ENCODE data around the gene ETV6. TPM values are rescaled to one million over a fixed set of nuclear protein-coding genes. Genes with fewer than 3 reads are reported as not detected.

The ETV6 gene
- total RNA-seq, 3 donors from 2014 or later: 17.8 to 58.7 (median 45.2) TPM

DNA sequence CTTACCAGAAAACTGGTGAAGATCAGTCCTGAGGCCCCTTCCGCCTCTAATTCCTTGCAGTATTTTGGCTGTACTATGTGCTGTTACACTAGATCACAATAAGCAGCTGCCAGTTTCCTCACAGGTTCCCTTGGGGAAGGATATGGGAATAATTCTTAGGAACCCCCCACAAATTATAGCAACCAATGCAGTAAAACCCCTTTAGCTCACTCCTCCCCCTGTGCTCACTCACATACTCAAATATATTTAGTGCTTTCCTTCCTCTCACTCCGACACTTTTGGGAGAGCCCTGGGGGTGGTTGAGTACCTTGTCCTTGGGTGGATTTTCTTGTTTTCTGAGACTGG is 162.7 kb downstream of the ETV6 start:
- Histone ChIP-seq H3K27me3 (no peaks in the 10 kb centered on the region), H3K4me3 (peak overlapping the region in 2 of 3 donors; percentile 39 to 60), H3K27ac (peak overlapping the region; percentile 63 to 90), H3K9me3 (no peaks in the 10 kb centered on the region), H3K36me3 (no peaks in the 10 kb centered on the region), H3K4me1 (peaks cover 0 to 35% of the 10 kb centered on the region in 2 donors)
- intact Hi-C loops (cut with DNase I; ENCODE audit: low total_unique reads): no loop called here
- no peak for TF ChIP-seq POLR2A (IDR thresholded peaks at IDR 0.05)
- no peak for TF ChIP-seq POLR2AphosphoS5 (IDR thresholded peaks at IDR 0.05)
- TF ChIP-seq CTCF (IDR thresholded peaks at IDR 0.05): no peak
- no peak for DNase-seq (ENCODE audit: low spot score in 2 of 2)

DNA sequence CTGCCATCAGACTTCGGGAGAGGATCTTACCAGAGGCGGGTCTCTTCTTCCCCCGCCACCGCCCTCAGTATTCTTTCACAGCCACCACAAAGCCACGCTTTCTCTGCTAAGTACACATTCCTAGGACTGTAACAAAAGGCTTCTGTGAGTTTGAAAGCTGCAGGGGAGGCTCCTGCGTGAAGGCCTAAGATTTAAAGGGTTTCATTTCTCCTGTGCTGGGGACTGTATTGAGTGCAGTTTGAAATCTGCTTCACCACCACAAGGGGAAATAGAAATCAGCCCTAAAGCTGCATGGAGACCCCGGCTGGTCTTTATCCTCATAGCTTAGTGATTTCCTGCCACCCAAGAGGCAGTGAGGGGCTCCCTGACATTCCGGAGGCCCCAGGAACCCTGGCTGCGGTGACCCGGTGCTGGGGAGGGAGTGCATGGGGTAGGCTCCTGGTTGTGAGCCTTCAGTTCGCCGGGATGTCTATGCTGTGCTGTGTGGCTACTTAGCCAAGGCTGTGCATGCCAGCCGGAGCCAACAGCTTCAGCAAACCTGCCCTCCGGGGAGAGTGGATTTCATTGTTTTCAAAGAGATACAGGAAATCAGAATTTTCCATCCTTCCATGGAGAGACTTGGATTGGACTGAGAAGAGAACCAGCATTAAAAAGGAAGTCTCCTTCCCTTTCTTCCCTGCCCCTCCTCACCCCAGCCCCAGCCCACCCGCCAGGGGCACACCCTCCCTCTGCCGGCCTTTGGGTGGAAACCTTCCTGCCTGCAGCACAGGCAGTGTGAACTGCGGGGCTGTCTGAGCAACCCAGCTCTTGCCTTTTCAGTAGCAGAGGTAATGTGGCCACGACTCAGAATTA is 163.3 kb downstream of the ETV6 start:
- no peak for DNase-seq (ENCODE audit: low spot score in 2 of 2)
- H3K27ac ChIP-seq: peak overlapping the region; percentile 63 to 90
- intact Hi-C loops (cut with DNase I; ENCODE audit: low total_unique reads): no loop called here
- no peaks in the 10 kb centered on the region for H3K9me3 ChIP-seq
- H3K27me3 ChIP-seq: no peaks in the 10 kb centered on the region
- H3K4me3 ChIP-seq: peak overlapping the region; percentile 17 to 60 (median 39)
- no peaks in the 10 kb centered on the region for H3K36me3 ChIP-seq
- TF ChIP-seq POLR2AphosphoS5 (IDR thresholded peaks at IDR 0.05) (no peak), POLR2A (IDR thresholded peaks at IDR 0.05) (no peak), CTCF (IDR thresholded peaks at IDR 0.05) (peak in 2 of 3 donors; percentile 17 to 24)
- peaks cover 0 to 35% of the 10 kb centered on the region in 2 donors for H3K4me1 ChIP-seq

GRCh38 chr12:11813438-11813813 is 164.0 kb downstream of the ETV6 start:
- H3K4me3 ChIP-seq: peak overlapping the region in 1 of 3 donors; percentile 60
- peaks cover 0 to 35% of the 10 kb centered on the region in 2 donors for H3K4me1 ChIP-seq
- H3K9me3 ChIP-seq: no peaks in the 10 kb centered on the region
- no peak for DNase-seq (ENCODE audit: low spot score in 2 of 2)
- no peak for TF ChIP-seq POLR2A (IDR thresholded peaks at IDR 0.05)
- TF ChIP-seq CTCF (IDR thresholded peaks at IDR 0.05): no peak
- TF ChIP-seq POLR2AphosphoS5 (IDR thresholded peaks at IDR 0.05): no peak
- no peaks in the 10 kb centered on the region for H3K27me3 ChIP-seq
- H3K27ac ChIP-seq: peak overlapping the region; percentile 63 to 90
- no peaks in the 10 kb centered on the region for H3K36me3 ChIP-seq
- intact Hi-C loops (cut with DNase I; ENCODE audit: low total_unique reads): no loop called here

DNA sequence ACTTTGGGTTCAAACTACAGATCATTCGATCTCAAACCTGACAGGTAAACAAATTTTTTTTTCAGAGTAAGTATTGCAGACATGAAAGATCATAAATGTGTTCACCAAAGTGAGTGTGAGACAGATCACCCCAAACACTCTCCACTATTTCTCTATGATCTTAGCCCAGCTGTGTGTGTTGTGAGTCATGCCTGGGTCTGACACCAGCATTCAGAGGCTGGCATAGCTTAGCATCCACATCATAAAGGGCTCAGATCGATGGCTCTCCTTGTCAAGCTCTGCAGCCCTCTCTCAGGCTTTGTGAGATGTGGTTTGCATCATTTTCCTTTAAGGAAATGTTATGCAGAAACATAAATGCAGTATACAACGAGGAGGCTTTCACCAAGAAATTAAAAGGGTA is 164.9 kb downstream of the ETV6 start:
- Histone ChIP-seq H3K27ac (peak overlapping the region in 1 of 2 donors; percentile 57), H3K9me3 (no peaks in the 10 kb centered on the region), H3K4me3 (no peak overlapping the region), H3K27me3 (no peaks in the 10 kb centered on the region), H3K4me1 (peaks cover 0 to 35% of the 10 kb centered on the region in 2 donors), H3K36me3 (no peaks in the 10 kb centered on the region)
- TF ChIP-seq CTCF (IDR thresholded peaks at IDR 0.05) (no peak), POLR2AphosphoS5 (IDR thresholded peaks at IDR 0.05) (no peak), POLR2A (IDR thresholded peaks at IDR 0.05) (no peak)
- intact Hi-C loops (cut with DNase I; ENCODE audit: low total_unique reads): no loop called here
- no peak for DNase-seq (ENCODE audit: low spot score in 2 of 2)

GRCh38 chr12:11815397-11815796 is 165.9 kb downstream of the ETV6 start:
- intact Hi-C loops (cut with DNase I; ENCODE audit: low total_unique reads): no loop called here
- H3K9me3 ChIP-seq: no peaks in the 10 kb centered on the region
- TF ChIP-seq CTCF (IDR thresholded peaks at IDR 0.05) (no peak), POLR2AphosphoS5 (IDR thresholded peaks at IDR 0.05) (no peak), POLR2A (IDR thresholded peaks at IDR 0.05) (no peak)
- H3K4me3 ChIP-seq: no peak overlapping the region
- H3K4me1 ChIP-seq: peaks cover 0 to 34% of the 10 kb centered on the region in 2 donors
- no peaks in the 10 kb centered on the region for H3K36me3 ChIP-seq
- no peak for DNase-seq (ENCODE audit: low spot score in 2 of 2)
- H3K27me3 ChIP-seq: no peaks in the 10 kb centered on the region
- peak overlapping the region in 1 of 2 donors; percentile 57 for H3K27ac ChIP-seq
